GOT3 (cell line): ENCODE data around the gene SMAD6.
A peak's percentile ranks its signal among the peaks of the same experiment; 100 is the strongest.

Source experiments
- DNase-seq: peaks from one replicate; lab custom pipeline; 2025; ENCODE audit warnings: mixed read lengths; lab: John Stamatoyannopoulos, UW

SMAD6 gene

DNA sequence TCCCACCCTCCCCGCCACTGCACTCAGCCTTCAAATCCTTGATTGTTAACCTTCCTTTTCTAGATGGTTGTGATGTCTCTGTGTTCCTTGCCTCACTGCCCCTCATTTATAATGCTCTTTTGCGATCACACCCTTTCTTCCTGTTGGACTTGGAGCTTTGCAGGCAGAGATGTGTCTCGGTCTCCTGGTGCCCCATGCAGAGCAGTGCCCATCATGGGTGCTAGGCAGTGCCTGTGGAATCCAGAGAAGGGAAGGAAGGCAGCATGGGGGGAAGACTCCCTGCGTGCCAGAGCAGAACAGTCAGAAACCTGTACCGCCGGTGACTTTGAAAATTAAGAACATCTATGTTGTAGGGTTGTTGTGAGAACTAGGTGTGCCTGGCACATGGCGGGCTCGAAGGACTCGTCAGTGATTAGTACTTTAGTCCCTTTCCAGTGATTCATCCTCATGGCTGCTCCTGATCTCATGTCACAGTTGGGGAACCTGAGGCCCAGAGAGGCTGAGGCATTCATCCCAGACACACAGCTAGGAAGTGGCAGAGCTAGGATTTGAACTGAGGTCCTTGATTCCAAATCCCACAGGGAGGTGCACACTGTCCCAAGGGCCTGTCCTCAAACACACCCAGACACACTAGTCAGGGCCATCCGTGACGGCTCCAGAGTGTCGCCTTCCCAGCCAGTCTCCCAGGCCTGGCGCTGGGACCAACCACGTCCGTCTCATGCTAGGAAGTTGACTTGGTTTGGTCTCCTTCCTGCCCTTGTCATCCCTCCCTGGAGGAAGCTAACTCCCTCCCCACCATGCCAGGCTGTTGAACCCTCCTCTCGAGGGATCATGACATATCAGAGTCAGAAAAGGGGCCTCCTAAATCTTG is 58.3 kb downstream of the SMAD6 start:
- DNase-seq: no peak

DNA sequence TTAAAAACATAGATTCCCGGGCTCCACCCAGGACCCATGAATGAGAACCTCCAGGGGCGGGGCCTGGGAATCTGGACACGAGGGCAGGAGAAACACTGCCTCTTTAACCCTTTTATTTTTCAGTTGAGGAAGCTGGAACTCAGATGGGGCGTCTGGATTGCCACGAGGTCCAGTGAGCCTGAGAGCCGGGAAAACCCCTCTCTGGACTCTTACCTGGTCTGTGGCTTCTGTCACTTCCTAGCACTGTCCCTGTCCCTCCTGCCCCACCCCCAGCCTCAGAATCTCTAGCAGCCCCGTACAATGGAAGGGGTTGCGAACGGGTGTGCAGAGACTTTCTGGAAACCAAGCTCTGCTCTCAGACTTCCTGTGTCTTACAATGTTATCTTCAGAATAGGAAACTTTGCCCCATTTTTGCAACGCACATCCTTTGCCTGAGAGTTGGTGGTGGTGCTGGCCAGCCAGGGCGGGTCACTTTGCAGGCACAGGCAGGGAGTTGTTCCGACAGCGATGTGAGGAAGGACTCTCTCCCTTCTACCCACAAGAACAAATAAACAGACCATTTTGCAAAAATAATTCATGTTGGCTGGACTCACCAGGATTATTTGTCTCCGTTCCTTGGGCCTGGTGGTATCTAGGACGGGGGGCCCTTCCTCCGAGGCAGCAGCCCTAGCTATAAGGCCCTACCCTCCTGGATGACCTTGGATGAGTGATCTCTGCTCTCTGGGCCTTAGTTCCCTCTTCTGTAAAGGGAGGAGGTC is 59.1 kb downstream of the SMAD6 start:
- no peak for DNase-seq

- no peak for DNase-seq
Observed at GRCh38 chr15:66761726-66762595, 59.9 kb downstream of the SMAD6 start.

DNA sequence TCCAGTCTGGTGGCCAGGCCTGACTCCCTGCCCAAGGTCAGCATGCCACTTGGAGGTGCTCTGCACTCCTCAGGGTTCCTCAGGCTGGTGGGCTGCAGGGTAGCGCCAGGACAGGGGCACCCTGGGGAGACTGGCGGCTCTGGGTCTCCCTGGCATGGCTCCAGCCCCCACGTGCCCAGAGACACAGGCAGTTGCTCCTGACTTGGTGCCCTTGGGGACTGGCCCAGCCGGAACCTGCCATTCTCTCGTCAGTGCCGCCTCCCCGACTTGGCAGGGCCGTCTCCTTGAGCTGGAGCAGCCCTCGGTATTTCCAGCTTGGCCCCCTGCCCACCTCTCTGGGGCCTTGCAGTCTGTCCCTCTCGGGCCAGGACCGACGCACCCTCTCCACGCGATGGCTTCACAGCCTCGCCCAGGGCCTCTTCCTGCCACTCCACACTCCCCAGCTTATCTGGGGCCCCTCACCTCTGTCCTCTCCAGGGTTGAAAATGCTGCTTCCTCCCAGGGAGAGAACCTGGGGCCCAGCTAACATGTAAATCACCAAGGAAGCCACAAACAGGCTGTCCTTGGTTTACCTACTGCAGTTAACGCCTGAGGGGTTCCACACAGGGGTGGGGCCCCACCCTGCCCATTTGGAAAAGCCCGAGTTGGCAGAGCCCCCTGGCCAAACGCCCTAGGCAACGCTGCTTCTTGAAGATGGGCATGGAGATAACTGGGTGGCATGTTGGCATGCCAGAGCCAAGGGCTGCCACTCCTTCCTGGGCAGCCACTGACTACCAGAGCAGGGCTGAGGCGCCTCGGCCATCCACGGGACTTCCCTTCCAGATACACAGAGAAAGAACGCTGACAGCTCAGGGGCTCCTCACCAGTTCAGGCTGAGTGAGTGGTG is 61.4 kb downstream of the SMAD6 start:
- DNase-seq: no peak

DNA sequence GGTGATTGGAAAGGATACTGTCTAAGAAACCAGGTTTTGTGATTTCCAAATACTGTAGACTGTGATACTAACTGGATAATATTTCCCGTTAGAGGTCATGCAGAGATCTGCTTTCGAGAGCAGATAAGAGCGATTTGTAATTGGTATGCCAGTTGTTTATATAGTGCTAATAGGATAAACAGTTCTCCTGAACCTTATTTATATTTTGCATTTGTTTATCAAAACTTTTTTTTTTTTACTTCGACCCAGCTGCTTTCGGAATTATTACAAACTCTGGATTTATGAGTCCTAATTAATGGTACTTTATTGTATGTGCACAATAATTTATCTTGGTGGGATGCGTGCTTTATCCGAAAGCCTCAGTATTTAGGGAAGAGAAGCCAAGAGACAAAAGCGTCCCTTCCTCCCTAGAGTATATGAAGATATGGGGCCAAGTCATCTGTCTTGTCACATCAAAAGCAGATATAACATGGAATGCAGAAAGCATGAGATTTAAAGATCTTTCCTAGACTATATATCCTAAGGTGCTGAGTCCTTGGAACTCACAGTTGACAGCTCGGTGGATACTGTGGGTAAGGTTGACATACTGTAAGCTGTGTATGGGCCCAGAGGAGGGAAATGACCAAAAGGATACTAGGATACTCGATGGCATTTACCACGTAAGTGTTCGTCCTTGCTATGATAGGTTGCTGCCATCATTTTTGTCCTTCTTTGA is 62.2 kb downstream of the SMAD6 start:
- no peak for DNase-seq

DNA sequence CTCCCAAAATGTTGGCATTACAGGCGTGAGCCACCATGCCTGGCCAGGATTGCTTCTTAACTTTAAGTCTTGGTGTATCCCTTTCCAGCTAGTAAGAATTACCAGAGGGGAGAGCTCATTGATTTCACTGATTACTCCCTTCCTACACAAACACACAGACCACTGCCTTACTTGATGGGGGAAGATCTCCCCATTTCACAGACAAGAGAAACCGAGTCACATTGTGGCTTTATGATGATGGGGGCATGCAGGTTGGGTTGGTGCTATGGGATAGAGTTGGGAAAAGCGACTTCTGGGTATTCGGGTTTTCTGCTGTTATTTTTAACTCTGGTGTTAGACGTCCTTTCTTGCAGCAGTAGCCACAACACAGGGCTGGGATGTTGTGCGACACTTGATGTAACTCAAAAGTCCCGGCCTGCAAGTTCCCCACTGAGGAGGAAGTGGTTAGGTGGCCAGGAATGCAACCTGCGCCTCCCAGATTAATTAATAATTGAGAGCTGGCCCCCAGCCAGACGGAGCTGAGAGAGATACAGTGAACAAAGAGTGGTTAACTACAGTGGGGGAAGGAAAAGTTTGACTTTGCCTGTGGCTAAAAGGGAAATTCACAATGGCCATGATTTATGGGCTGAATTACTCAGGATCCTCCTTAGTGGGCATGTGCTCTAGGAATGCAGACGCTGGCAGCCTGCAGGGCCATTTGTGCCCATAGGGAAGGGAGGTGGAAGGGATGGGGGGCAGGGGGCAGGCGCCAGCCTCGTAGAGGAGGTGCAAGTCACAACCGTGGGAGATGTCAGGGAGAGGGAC is 63.6 kb downstream of the SMAD6 start:
- no peak for DNase-seq

DNA sequence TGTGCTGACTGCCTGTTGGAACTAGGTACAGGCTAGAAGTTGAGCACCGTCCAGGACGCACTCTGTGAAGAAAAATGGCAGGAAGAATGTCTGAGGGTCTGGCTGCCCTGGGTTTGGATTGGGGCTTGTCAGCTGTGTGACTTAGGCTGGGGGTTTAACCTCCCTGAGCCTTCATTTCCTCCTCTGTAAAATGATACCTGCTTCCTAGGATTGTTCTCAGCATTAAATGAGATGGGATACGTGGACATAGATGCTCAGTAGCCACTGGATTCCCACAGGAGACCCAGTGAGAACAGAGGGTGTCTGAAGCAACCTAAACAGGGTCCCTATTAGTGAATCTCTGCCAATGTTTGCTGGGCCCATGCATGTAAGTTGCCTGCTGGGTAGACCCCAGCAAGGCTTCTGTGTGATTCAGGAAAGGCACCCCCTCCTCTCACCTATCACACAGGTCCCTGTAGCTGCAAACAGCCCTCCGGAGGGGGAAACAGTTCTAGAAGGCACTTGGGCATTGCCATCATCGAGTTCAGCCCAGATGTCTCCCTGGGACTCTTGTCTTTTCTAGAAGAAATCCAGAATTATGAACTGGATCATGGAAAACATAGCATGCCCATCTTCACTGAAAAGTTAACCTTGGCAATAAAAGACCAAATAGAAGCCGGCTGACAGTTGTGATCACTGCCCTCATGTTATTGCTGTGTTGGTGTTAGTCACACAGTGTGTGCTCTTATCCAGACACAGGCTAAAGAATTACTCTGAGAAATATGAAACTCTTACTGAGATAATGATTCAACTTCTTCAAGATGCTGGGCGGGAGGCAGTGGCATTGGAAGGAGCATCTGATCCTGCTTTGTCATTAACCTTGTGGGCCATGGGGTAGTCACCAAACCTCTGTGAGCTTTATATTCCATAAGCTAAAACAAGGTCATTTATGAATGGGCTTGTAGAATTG is 64.5 kb downstream of the SMAD6 start:
- DNase-seq: no peak

DNA sequence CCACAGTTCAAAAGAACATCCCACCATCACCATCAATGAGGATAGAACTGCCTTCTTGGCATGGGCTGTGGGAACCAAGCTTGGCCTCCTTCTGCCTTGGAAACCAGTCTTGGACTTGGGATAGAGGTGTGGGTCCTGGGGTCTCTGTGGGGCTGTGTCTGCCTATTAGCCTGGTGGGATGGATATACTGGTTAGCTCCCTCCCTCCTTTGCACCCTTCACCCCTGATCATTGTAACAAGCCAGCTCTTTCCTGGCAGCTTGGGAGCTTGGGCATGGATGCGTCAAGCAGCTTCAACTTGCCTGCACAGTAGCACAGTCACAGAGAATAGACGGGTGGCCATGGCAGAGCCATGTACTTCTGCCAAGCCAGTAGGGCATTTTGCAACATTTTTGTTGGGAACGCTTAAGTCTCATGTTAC is 65.2 kb downstream of the SMAD6 start:
- no peak for DNase-seq

- DNase-seq: no peak
Observed at GRCh38 chr15:66768987-66769386, 67.0 kb downstream of the SMAD6 start.

- no peak for DNase-seq
Observed at GRCh38 chr15:66770518-66771350, 68.7 kb downstream of the SMAD6 start.

- no peak for DNase-seq
Observed at GRCh38 chr15:66771351-66771650, 69.3 kb downstream of the SMAD6 start.

DNA sequence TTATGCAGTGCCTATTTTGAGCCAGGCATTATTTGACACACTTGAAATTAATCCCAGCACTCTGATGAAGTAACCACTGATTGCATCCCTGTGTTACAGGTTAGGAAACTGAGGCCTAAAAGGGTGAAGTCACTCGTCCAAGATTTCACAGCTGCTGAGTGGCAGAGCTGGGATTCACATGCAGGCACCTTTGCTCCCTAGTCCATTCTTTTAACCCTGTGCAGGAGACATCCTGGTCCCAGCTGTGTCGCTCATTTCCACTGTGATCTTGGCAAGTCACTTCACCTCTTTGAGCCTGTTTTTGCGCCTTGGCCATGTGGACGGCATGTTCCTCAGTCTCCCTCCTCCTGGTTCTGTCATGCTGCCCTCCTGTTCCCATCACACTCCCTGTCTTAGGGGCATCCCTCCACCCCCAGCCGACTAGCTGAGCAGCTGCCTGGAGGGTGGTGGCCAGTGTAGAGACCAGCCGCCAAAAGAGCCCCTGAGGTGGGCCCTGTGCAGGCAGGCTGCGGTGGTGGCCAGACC is 70.6 kb downstream of the SMAD6 start:
- DNase-seq: no peak

GRCh38 chr15:66773129-66773873 is 71.3 kb downstream of the SMAD6 start:
- DNase-seq: no peak

- DNase-seq: peak; percentile 19
Observed at GRCh38 chr15:66774001-66774814, 72.2 kb downstream of the SMAD6 start.

DNA sequence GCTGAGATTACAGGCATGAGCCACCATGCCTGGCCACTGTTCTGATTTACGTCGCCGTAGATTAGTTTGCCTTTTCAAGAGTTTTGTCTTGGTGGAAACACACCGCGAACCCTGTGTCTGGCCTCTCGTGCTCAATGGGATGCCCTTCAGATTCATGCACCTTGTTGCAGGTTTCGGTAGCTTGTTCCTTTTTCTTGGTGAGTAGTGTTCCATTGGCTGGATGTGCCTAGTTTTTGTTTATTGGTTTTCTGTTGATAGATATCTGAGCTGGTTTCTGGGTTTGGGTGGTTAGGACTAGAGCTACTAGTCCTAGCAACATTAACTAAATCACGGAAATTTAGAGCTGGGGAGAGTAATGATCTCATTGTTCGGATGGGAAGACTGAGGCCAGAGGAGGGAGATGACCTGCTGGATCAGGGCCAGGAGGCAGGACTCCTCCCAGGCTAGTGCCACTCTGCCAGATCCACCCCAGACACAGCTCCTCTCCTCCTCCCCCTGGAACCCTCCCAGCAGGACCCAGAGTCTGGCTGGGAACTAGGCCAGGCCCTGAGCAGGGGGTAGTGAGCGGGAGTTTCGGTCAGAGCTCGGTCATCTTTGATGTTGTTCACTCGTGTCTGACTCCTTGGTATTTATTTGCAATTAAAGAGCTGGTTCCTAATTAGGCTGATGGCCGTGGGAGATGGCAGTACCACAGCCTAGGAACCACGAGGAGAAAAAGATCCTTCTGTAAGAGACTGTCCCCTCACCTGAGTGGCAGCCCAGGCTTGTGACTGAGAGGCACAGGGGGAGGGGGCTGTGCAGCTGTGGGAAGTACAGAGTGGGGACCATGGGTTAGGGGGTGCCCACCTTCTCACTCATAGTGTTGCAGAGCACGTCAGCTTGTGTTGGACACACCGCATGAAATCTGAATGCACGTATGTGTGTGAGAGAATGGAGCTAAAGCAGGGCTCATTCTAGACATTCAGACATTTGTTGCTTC is 73.4 kb downstream of the SMAD6 start:
- DNase-seq: no peak
